NB4 (cell line): ENCODE data around the gene CHTF18.

Experiments
- DNase-seq: peaks from one replicate; pipeline ENCODE4 v3.0.0; 2010; ENCODE audit warnings: low read depth
- H3K4me3 ChIP-seq: one replicate; pipeline ENCODE4 v1.5.1; 2011; ENCODE audit warnings: mild to moderate bottlenecking, low read depth, low read length, moderate library complexity
- MYC ChIP-seq: IDR thresholded peaks from 2 replicates; pipeline ENCODE4 v1.6.1; 2011; ENCODE audit warnings: low read depth, low read length
- POLR2A ChIP-seq: IDR thresholded peaks from 2 replicates; pipeline ENCODE4 v1.6.1; 2011; ENCODE audit warnings: mild to moderate bottlenecking; ENCODE audit not compliant: insufficient read length; ENCODE audit errors: extremely low read depth
- TF ChIP-seq, protein P1 (sequence below): IDR thresholded peaks from one replicate; pipeline ENCODE4 v1.5.1; 2012; ENCODE audit warnings: low read depth, low read length
- TF ChIP-seq, protein P2 (sequence below): IDR thresholded peaks from 2 replicates; pipeline ENCODE4 v1.6.1; 2011; ENCODE audit warnings: low read depth, low read length

Gene CHTF18

DNA sequence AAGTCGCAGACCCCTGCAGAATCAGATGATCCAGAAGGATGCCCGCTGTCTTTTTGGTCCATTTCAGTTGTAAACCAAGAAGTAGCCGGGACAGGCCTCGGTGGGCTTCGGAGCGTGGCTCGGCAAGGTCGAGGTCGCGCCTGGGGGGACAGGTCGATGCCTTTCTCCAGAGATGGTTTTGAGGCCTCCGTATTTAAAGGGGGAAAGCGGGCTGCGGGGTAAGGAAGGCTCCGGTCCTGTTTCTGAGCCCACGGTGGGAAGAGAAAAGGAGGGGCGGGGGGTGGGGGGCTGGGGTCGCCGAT, 19.6 kb downstream of the CHTF18 start:
- no peak for DNase-seq
- peak overlapping the region; percentile 65 for H3K4me3 ChIP-seq
- no peak for TF ChIP-seq POLR2A
- TF ChIP-seq, protein P1, sequence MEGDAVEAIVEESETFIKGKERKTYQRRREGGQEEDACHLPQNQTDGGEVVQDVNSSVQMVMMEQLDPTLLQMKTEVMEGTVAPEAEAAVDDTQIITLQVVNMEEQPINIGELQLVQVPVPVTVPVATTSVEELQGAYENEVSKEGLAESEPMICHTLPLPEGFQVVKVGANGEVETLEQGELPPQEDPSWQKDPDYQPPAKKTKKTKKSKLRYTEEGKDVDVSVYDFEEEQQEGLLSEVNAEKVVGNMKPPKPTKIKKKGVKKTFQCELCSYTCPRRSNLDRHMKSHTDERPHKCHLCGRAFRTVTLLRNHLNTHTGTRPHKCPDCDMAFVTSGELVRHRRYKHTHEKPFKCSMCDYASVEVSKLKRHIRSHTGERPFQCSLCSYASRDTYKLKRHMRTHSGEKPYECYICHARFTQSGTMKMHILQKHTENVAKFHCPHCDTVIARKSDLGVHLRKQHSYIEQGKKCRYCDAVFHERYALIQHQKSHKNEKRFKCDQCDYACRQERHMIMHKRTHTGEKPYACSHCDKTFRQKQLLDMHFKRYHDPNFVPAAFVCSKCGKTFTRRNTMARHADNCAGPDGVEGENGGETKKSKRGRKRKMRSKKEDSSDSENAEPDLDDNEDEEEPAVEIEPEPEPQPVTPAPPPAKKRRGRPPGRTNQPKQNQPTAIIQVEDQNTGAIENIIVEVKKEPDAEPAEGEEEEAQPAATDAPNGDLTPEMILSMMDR = no peak
- TF ChIP-seq, protein P2, sequence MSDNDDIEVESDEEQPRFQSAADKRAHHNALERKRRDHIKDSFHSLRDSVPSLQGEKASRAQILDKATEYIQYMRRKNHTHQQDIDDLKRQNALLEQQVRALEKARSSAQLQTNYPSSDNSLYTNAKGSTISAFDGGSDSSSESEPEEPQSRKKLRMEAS = no peak
- no peak for TF ChIP-seq MYC

DNA sequence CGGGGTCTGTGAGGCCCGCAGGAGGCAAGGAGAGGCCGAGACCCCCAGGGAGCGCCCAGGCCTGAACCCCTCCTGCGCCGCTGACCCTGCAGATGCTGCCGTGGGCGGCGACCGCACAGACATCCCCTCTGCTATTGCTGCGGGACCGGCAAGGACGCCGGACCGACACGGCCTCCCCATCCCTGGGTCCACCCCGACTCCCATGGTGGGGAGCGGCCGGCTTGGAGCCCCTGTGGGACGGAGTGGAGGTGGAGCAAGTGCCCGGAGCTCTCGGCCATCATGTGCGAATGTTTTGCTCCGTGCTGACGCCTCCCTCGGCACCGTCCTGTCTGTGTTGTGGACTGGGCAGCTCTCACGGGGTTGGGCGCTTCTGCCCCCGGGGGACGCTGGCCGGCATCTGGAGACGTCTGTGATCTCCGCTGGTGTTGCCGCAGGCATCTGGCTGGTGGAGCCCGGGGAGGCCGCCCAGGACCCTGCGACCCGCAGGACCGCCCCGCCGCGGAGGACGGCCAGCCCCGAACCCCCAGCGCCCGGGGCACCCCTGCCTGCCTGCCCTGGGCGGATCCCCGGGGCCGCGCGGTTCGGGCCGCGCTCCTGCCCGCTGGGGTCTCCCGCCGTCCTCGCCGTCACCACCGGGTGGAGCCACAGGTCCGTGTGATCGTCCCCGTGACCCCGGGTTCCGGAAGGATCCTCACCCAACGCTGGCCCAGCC, 24.9 kb downstream of the CHTF18 start:
- H3K4me3 ChIP-seq = no peak overlapping the region
- TF ChIP-seq, protein P1 = peak; percentile 13
- TF ChIP-seq, protein P2 = no peak
- no peak for DNase-seq

DNA sequence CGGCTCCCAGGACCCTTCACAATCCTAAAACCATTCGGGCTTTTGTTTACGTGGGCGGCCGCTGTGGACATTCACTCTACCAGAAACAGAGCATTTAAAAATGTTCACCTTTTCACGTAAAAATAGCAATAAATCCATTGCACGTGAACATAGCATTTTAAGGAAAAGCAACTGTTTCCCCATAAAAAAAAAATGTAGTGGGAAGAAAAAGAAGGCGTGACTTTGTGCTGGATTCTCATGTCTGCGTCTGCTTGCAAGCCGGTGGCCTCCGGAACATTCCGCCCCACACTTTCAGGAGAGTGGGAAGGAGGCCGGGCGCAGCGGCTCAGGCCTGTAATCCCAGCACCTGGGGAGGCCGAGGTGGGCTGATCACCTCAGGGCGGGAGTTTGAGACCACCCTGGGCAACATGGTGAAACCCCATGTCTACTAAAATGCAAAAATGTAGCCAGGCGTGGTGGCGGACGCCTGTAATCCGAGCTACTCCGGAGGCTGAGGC, 25.5 kb downstream of the CHTF18 start:
- no peak for TF ChIP-seq MYC
- TF ChIP-seq, protein P2 = no peak
- no peak for TF ChIP-seq POLR2A
- TF ChIP-seq, protein P1 = no peak
- no peak for DNase-seq
- no peak overlapping the region for H3K4me3 ChIP-seq

DNA sequence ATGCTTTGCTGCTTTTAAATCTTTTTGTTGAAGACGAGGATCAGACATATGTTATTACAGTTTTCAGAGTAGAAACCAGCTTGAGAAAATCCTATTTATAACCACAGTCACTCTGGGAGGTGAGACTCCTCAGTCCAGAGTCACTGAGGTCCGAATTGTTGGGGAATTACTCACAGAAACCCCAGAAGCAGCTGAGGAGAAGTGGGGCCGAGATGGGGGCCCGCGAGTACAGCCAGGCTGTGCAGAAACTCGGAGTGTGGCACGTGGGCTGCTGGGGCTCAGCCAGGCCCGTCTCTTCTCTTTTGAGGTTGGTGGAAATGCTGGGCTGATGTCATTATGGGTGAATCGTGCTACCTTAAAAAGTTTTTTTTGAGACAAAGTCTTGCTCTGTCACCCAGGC, 26.6 kb downstream of the CHTF18 start:
- no peak for DNase-seq
- TF ChIP-seq MYC = no peak
- TF ChIP-seq, protein P1 = no peak
- TF ChIP-seq, protein P2 = no peak
- TF ChIP-seq POLR2A = no peak
- H3K4me3 ChIP-seq = no peak overlapping the region

DNA sequence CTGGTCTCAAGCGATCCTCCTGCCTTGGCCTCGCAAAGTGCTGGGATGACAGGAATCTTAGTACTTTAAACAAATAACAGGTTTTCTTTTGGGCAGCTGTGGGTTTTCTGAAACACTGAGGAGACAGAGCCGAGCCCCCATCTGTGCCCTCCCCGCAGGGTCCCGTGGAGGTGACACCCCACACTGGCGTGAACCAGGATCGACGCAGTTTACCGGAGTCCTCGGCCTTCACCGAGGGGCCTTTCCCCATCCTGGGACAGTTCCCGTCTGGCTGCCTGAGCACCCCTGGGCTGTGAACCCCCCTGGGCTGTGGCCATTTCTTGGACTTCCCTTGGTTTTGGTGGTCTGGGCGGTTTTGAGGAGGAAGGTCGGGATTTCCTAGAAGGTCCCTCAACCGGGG, 27.4 kb downstream of the CHTF18 start:
- no peak for TF ChIP-seq MYC
- TF ChIP-seq, protein P1 = no peak
- TF ChIP-seq, protein P2 = no peak
- no peak for TF ChIP-seq POLR2A
- no peak for DNase-seq
- H3K4me3 ChIP-seq = no peak overlapping the region
